Activated naive CD8-positive, alpha-beta T cell treated with anti-CD3 and anti-CD28 coated beads, Interleukin-2, amount 10 ng/mL, durations not matched to agents 7 days and 5 days (primary cell): ENCODE data around the gene PTBP2. TPM values are rescaled to one million over a fixed set of nuclear protein-coding genes. Genes with fewer than 3 reads are reported as not detected.

Experiments
- ATAC-seq: fragments of 150-1000 bp; cut with Tn5 transposase; one replicate; pipeline ENCODE4 v1.10.0; 2021; ENCODE audit warnings: low read depth, moderate library complexity
- POLR2A ChIA-PET: fragments of 350-600 bp; sonication (Branson Sonifier 250); formaldehyde crosslinking; loops from one replicate; lab custom pipeline; 2021; ENCODE audit warnings: antibody characterized with exemption; lab: Charles Lee
- DNase-seq: peaks from one replicate; pipeline ENCODE4 v3.0.0; 2021
- H3K27ac Mint-ChIP-seq: one replicate; pipeline ENCODE4 v1.8.0; 2022; ENCODE audit warnings: mild to moderate bottlenecking, mixed read lengths
- H3K27me3 Mint-ChIP-seq: one replicate; pipeline ENCODE4 v1.8.0; 2022; ENCODE audit warnings: mild to moderate bottlenecking, moderate library complexity, mixed read lengths
- H3K36me3 Mint-ChIP-seq: one replicate; pipeline ENCODE4 v1.8.0; 2021; ENCODE audit warnings: mild to moderate bottlenecking, mixed read lengths
- H3K4me1 Mint-ChIP-seq: one replicate; pipeline ENCODE4 v1.8.0; 2021; ENCODE audit warnings: mixed read lengths
- H3K4me3 Mint-ChIP-seq: one replicate; pipeline ENCODE4 v1.8.0; 2022; ENCODE audit warnings: mild to moderate bottlenecking, moderate library complexity, mixed read lengths
- H3K9me3 Mint-ChIP-seq: one replicate; pipeline ENCODE4 v1.8.0; 2021; ENCODE audit warnings: mixed read lengths
- total RNA-seq, 2 experiments: library from RNA; stranded (reverse); gene quantifications; one replicate each; pipeline ENCODE4 v1.2.3, GENCODE V29; 2021

Gene PTBP2, protein sequence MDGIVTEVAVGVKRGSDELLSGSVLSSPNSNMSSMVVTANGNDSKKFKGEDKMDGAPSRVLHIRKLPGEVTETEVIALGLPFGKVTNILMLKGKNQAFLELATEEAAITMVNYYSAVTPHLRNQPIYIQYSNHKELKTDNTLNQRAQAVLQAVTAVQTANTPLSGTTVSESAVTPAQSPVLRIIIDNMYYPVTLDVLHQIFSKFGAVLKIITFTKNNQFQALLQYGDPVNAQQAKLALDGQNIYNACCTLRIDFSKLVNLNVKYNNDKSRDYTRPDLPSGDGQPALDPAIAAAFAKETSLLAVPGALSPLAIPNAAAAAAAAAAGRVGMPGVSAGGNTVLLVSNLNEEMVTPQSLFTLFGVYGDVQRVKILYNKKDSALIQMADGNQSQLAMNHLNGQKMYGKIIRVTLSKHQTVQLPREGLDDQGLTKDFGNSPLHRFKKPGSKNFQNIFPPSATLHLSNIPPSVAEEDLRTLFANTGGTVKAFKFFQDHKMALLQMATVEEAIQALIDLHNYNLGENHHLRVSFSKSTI
- total RNA-seq = 10 to 100 TPM; 15.3 to 18.2 TPM

DNA sequence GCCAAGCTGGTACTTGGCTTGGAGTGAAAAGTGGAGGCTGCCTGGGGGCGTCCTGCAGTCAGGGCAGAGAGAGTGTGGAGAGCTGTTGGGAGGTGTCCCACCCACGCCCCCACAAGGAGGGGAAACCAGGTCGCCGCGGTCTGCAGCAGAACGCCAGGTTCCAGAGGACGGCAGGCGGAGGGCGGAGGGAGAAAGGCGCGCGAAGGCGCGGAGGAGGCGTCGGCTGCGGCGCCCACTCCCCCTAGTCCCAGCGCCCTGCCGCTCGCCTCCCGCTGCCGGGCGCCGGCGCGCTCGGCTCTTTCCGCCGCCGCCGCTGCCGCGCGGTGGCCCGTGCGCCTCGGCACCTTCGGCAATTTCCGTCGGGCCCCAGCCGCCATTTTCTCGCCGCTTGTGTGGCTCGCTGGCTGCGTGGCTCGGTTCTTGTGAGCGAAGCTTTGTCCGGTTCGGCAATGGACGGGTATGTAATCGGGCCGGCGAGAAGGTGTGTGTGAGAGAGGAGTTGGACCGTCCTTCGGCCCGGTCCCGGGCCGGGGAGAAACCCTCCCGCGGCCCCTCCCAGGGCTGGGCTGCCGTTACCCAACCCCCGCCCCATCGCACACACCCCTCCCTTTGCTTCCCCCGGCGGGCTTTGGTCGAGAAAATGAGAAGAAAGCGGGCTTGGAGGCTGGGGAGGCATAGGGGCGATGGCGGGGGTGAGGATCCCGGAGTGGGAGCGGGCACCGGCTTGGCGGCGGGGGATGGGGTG, at the start of gene PTBP2:
Gene PTBP2 (plus strand): TSS at position 369 of the 745 bp plus-strand sequence. CDS start 81 bp downstream, at position 450.
- Mint-ChIP-seq H3K4me1 (peaks cover 19% of the 10 kb centered on the region), H3K9me3 (no peaks in the 10 kb centered on the region), H3K4me3 (peak within 1 kb of the TSS; percentile 92), H3K27me3 (peaks cover 4% of the 10 kb centered on the region), H3K27ac (peak within 1 kb of the TSS; percentile 93), H3K36me3 (peaks cover 20% of the 10 kb centered on the region)
- peak; percentile 88 for DNase-seq
- peak; percentile 95 for ATAC-seq
- POLR2A ChIA-PET = interaction anchor here (1.4 kb wide), 1 partner anchor 12 kb away, joined by 3 read pairs; no protein-coding TSS in a partner anchor

DNA sequence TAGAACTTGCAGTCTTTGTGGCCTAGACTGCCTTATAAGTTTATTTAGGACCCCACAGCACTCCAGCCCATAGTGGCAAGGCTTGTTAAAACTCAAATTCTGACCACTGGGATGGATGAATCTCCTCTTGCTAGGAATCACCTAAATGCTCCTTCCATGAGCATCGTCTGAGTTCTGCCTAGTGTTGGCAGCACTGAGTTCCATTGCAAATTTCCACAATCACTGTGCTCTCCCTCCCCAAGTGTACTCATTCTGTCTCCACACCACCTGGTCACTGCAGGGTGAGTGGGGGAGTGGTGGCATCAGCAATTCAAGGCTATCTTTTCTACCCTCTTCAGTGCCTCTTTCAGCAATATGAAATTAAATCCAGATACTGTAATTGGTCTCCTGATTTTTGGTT, 46.7 kb upstream of the PTBP2 start:
- ATAC-seq = no peak
- no peaks in the 10 kb centered on the region for H3K36me3 Mint-ChIP-seq
- POLR2A ChIA-PET = no interaction called here
- peaks cover 8% of the 10 kb centered on the region for H3K9me3 Mint-ChIP-seq
- no peak for DNase-seq
- H3K27ac Mint-ChIP-seq = no peak overlapping the region
- H3K4me1 Mint-ChIP-seq = no peaks in the 10 kb centered on the region
- no peak overlapping the region for H3K4me3 Mint-ChIP-seq
- H3K27me3 Mint-ChIP-seq = no peaks in the 10 kb centered on the region

DNA sequence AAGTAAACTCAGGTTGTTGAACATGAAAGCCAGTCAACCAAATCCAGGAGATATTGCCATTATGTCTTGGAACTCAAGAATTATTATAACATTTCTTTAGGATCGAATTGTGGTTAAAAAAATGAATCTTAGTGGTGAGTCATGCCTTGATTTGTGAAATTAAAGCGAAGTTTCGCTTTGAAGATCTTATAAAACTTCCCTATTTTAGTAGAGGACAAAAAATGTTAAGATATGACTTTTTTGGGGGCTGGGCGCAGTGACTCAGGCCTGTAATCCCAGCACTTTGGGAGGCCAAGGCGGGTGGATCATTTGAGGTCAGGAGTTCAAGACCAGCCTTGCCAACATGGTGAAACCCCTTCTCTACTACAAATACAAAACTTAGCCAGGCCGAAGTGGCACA, 39.5 kb upstream of the PTBP2 start:
- H3K27ac Mint-ChIP-seq = no peak overlapping the region
- H3K4me1 Mint-ChIP-seq = no peaks in the 10 kb centered on the region
- H3K9me3 Mint-ChIP-seq = peaks cover 2% of the 10 kb centered on the region
- ATAC-seq (no peak), DNase-seq (no peak)
- H3K27me3 Mint-ChIP-seq = no peaks in the 10 kb centered on the region
- H3K4me3 Mint-ChIP-seq = no peak overlapping the region
- H3K36me3 Mint-ChIP-seq = no peaks in the 10 kb centered on the region
- POLR2A ChIA-PET = no interaction called here

DNA sequence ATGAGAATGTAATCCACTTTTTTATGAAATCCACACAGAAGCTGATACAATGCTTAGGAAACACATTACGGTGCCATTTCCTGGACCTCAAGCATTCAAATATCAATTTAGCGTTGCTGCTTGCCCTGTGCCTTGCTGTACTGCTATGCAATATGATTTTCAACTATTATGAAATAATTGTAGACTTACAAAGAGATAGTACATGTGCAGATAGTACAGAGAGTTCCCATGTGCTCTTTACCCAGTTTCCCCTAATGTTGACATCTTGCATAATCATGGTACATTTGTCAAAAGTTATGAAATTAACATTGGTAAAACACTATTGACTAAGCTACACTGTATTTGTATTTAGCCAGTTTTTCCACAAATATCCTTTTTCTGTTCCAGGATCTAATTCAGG, 37.7 kb upstream of the PTBP2 start:
- Mint-ChIP-seq H3K36me3 (no peaks in the 10 kb centered on the region), H3K27me3 (no peaks in the 10 kb centered on the region), H3K27ac (no peak overlapping the region), H3K9me3 (peaks cover 2% of the 10 kb centered on the region), H3K4me1 (no peaks in the 10 kb centered on the region), H3K4me3 (no peak overlapping the region)
- ATAC-seq (no peak), DNase-seq (no peak)
- POLR2A ChIA-PET = no interaction called here

DNA sequence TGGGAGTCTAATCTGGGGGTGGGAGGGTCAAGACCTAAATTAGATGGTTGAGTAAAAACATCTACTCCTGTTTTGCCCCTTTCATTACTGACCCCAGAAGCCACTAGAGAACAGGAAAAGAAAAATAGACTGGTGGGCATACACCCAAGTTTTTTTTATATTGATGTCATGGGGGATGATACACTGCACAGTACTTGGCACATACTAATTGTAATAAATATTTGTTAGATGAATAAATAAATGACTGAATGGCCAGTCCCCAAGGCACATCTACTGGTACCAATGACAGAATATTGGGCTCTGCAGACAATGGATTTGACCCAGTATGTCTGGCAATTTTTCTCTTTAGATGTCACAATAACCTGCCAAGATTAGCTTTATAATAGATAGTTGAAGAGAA, 36.8 kb upstream of the PTBP2 start:
- Mint-ChIP-seq H3K4me1 (no peaks in the 10 kb centered on the region), H3K27ac (no peak overlapping the region), H3K36me3 (no peaks in the 10 kb centered on the region), H3K27me3 (no peaks in the 10 kb centered on the region), H3K9me3 (peaks cover 2% of the 10 kb centered on the region), H3K4me3 (no peak overlapping the region)
- POLR2A ChIA-PET = no interaction called here
- no peak for ATAC-seq
- no peak for DNase-seq

DNA sequence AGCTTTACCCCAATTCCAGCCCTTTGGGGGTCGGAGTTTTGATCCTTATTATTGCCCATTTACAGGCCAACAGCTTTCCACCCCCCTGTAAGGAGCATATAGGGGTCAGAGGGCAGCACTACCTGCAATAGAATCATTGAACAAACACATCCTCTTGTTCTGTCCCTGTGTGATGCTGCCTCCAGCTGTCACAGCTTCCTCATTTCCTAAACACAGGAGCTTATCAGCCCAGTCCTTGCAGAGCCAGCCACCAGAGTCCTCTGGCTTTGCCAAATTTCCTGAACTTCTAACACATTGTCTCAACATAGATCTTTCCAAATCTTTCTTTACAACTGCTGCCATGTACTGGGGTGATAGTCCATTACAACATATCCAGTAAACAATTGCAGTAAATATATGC, 32.8 kb upstream of the PTBP2 start:
- Mint-ChIP-seq H3K9me3 (no peaks in the 10 kb centered on the region), H3K4me3 (no peak overlapping the region), H3K27ac (no peak overlapping the region), H3K36me3 (no peaks in the 10 kb centered on the region), H3K4me1 (no peaks in the 10 kb centered on the region), H3K27me3 (no peaks in the 10 kb centered on the region)
- DNase-seq = no peak
- POLR2A ChIA-PET = no interaction called here
- no peak for ATAC-seq

DNA sequence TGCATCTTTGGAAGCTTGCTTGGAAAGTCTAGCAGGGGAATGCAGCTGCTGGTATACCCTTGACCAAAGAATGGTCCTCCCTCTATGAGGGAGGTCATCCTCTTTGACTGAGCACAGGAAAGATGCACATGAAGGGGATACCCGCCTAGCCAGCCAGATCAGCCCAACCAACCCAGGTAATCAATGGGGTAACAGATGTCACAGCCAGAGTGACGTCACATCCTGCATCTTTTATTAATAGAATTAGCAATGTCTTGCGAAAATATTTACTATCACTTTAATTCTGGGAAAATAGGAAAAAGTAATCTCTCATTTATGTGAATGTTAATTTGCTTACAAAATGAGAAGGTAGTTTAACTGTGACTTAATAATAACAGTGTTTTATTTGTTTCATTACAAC, 25.6 kb upstream of the PTBP2 start:
- no peaks in the 10 kb centered on the region for H3K4me1 Mint-ChIP-seq
- POLR2A ChIA-PET = no interaction called here
- no peaks in the 10 kb centered on the region for H3K27me3 Mint-ChIP-seq

DNA sequence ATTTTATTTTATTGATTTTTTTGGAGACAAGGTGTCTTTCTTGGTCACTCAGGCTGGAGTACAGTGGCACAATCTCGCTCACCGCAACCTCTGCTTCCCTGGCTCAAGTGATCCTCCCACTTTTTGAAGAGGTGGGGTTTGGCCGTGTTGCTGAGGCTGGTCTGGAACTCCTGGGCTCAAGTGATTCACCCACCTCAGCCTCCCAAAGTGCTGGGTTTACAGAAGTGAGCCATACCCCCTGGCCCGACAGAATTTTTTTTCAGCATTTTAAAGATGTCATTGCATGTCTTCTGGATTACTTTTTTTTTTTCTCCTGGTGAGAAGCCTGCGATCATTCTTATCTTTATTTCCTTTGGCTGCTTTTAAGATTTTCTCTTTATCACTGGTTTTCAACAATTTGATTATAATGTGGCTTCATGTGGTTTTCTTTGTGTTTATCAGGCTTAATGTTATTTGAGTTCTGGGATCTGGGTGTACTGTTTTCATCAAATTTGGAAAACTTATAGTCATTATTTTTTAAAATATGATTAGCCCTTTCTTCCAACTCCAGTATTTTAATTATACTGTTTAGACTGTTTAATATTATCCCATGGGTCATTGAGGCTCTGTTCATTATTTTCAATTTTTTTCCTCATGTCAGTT, 23.1 kb upstream of the PTBP2 start:
- H3K27ac Mint-ChIP-seq = no peak overlapping the region
- peaks cover 6% of the 10 kb centered on the region for H3K27me3 Mint-ChIP-seq
- H3K4me3 Mint-ChIP-seq = no peak overlapping the region
- no peaks in the 10 kb centered on the region for H3K4me1 Mint-ChIP-seq
- ATAC-seq = no peak
- H3K36me3 Mint-ChIP-seq = no peaks in the 10 kb centered on the region
- POLR2A ChIA-PET = no interaction called here
- DNase-seq = no peak
- no peaks in the 10 kb centered on the region for H3K9me3 Mint-ChIP-seq

More for the DNA sequence above, 25.6 kb upstream of the PTBP2 start:
- DNase-seq (no peak), ATAC-seq (no peak)
- Mint-ChIP-seq H3K4me3 (no peak overlapping the region), H3K27ac (no peak overlapping the region), H3K9me3 (no peaks in the 10 kb centered on the region), H3K36me3 (no peaks in the 10 kb centered on the region)

DNA sequence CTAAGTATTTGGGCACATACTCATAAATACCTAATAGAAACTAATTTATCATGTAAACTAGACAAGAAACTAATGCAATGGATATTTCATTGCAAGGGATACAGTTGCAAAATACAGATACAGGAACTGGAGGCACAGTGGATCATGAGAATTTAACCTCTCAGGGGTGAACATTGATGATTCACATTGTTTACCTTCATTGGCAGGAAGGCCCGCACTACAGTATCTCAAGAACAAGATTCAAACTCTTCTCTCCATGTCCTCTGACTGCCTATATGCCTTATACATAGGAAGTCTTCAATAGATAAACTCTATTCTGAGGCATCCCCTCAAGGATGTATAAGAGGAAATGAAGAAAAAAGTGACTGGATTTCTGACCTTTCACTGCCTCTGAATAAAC, 18.4 kb upstream of the PTBP2 start:
- no peak for DNase-seq
- POLR2A ChIA-PET = no interaction called here
- H3K36me3 Mint-ChIP-seq = no peaks in the 10 kb centered on the region
- peaks cover 6% of the 10 kb centered on the region for H3K27me3 Mint-ChIP-seq
- ATAC-seq = no peak
- no peaks in the 10 kb centered on the region for H3K9me3 Mint-ChIP-seq
- H3K27ac Mint-ChIP-seq = no peak overlapping the region
- no peaks in the 10 kb centered on the region for H3K4me1 Mint-ChIP-seq
- H3K4me3 Mint-ChIP-seq = no peak overlapping the region

DNA sequence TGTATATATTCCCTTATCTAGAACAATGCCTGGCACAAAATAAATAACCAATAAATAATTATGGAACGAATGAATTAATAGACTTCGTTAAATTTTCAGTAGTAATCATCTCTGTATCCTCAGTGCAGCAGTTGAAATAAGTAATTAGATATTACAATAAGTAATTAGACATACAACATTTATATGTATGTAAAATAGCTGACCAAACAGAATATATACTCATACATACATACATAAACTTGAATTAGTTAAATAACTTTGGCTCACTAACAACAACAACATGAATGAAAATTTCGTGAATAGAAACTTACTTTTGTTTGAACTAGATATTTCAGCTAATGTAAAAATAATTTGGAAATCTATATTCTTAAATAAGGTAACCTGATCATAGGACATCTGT, 14.6 kb upstream of the PTBP2 start:
- ATAC-seq = no peak
- Mint-ChIP-seq H3K4me1 (no peaks in the 10 kb centered on the region), H3K27me3 (peaks cover 1% of the 10 kb centered on the region), H3K36me3 (no peaks in the 10 kb centered on the region), H3K9me3 (no peaks in the 10 kb centered on the region), H3K27ac (no peak overlapping the region), H3K4me3 (no peak overlapping the region)
- POLR2A ChIA-PET = no interaction called here
- no peak for DNase-seq

DNA sequence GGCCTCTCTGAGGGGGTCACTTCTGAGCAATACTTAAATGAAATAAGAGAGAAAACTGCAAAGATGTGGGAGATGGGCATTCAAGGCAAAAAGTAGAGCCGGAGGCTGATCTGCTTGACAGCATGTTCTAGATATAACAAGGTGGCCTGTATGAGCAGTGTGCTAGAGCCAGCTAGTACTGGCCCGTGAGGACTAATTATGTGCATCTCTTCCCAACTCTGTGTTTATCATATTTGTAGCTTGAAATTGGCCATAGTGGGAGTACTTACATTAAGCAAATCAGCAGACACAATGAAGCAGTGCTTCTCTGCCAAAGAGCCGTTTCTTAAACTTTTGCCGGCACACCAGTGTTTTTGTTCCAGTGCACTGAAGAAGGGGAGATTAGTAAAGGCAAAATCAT, 13.1 kb upstream of the PTBP2 start:
- POLR2A ChIA-PET = no interaction called here
- H3K36me3 Mint-ChIP-seq = no peaks in the 10 kb centered on the region
- no peak for ATAC-seq

DNA sequence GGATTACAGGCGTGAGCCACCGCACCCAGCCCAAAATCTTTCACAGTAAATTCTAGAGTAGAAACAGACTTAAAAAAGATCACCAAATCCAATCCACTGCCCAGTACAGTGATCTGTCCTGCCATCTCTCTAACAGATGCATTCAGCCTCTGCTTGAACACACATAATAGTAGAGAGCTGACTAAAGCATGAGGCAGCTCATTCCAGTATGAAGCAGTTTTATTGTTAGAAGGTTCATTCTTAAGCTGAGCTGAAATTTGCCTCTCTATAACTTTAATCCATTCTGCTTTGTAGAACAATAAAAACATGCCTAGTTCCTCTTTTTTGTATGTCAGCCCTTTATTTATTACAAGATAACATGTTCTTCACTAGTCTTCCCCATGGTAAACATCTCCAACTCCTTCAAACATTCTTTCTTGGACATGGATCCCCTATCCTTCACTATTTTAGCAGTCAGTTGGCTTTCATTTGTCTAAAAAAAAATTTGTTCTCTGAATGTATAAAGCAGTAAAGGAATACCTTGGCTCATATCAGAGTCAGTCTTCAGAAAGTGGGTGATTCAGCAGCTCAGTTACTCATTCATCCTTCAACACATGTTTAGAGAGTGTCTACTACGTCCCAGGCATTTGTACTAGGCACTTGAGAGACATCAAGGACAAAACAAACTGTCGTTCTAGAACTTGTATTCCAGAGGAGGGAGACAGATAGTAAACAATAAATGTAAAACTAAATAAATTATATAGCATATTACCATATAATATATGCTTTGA, 10.7 kb upstream of the PTBP2 start:
- no peak overlapping the region for H3K4me3 Mint-ChIP-seq
- ATAC-seq = no peak

More for the DNA sequence above, 13.1 kb upstream of the PTBP2 start:
- H3K27ac Mint-ChIP-seq = no peak overlapping the region
- H3K4me1 Mint-ChIP-seq = no peaks in the 10 kb centered on the region
- no peak for DNase-seq
- no peak overlapping the region for H3K4me3 Mint-ChIP-seq
- H3K9me3 Mint-ChIP-seq = no peaks in the 10 kb centered on the region
- peaks cover 6% of the 10 kb centered on the region for H3K27me3 Mint-ChIP-seq

DNA sequence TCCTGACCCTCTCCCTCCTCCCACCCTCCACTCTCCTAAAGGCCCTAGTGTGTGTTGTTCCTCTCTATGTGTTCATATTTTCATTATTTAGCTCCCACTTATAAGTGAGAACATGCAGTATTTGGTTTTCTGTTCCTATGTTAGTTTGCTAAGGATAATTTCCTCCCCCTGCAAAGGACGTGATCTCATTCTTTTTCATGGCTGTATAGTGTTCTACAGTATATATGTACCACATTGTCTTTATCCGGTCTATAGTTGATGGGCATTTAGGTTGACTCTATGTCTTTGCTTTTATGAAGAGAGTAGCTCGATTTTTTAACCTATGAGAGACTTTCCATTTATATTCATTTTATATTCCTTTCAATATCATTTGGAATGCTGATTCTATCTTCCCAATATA, 7.9 kb upstream of the PTBP2 start:
- Mint-ChIP-seq H3K9me3 (peaks cover 2% of the 10 kb centered on the region), H3K27me3 (peaks cover 28% of the 10 kb centered on the region), H3K27ac (no peak overlapping the region), H3K4me1 (no peaks in the 10 kb centered on the region), H3K36me3 (no peaks in the 10 kb centered on the region), H3K4me3 (no peak overlapping the region)
- POLR2A ChIA-PET = no interaction called here
- no peak for ATAC-seq
- no peak for DNase-seq

More for the DNA sequence above, 10.7 kb upstream of the PTBP2 start:
- Mint-ChIP-seq H3K27ac (no peak overlapping the region), H3K36me3 (no peaks in the 10 kb centered on the region), H3K9me3 (peaks cover 2% of the 10 kb centered on the region), H3K27me3 (peaks cover 22% of the 10 kb centered on the region), H3K4me1 (no peaks in the 10 kb centered on the region)
- POLR2A ChIA-PET = no interaction called here
- DNase-seq = no peak
